SIG-M5 treated with dmso at 0.1 percent for 504 hours (cell line): Measurements from ENCODE around the gene KIAA0586.

ENCODE experiments used
- DNase-seq: peaks from one replicate; lab custom pipeline; 2025; ENCODE audit not compliant: unreplicated experiment; lab: John Stamatoyannopoulos, UW

The KIAA0586 gene

DNA sequence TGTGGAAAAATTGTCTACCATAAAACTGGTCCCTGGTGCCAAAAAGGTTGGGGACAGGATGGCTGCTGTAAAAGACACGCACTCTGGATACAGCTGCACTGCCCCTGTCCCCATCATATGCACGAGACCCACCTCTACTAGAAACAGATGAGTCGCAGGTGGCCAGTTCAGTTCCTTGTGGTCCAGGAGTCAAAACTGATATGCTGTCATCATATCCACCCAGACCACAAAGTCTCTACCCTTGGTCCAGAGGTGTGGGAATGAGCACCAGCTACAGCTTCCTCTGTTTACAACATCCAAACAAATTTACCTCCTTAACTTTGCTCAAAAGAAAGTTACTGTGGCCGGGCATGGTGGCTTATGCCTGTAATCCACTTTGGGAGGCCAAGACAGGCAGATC, 166.5 kb downstream of the KIAA0586 start:
- no peak for DNase-seq

DNA sequence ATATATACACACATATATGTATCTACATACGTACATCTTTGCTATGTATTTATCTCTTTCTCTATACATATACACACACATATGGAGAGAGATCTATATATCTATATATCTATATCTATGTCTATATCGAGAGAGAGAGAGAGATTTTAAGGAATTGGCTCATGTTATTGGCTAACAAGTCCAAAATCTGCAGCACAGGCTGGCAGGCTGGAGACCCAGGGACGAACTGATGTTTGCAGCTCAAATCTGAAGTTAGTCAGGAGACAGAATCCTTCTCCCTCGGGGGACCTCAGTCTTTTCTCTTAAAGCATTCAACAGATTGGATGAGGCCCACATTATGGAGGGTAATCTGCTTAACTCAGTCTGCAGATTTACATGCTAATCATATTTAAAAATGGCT, 169.5 kb downstream of the KIAA0586 start:
- no peak for DNase-seq

DNA sequence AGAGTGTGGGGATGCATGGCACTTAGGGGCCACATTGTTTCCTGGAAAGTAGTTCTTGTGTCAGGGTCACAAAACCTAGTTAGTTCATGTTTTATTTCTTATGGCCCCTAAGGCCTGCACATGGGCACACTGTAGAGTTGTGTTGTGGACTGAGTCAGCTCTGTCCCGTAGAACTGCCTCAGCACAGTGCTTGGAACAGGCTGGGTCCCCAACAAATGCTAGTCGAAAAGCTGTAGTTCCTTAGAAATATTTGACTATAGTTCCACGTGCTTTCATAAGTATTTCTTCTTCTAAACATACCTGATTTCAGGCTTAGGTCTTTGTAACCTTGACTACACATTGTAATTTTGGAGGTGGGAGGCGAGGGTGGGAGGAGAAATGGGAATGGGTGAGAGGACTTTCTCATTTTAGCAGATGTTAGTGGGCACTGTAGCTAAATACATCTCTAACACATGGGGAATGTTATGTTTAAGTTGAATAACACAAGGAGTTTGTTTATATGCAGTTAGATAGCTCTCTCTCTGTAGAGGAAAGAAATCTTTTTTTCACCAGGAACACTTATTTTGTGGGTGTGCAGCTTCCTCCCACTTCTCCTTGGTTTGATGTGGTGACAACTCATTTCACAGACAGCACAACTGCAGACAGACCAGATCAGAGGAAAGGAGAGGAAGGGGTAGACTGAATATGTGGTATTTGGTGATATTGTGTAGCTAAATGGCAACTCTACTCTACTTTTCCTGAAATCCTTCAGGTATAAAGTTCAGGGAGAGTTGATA, 170.7 kb downstream of the KIAA0586 start:
- no peak for DNase-seq

DNA sequence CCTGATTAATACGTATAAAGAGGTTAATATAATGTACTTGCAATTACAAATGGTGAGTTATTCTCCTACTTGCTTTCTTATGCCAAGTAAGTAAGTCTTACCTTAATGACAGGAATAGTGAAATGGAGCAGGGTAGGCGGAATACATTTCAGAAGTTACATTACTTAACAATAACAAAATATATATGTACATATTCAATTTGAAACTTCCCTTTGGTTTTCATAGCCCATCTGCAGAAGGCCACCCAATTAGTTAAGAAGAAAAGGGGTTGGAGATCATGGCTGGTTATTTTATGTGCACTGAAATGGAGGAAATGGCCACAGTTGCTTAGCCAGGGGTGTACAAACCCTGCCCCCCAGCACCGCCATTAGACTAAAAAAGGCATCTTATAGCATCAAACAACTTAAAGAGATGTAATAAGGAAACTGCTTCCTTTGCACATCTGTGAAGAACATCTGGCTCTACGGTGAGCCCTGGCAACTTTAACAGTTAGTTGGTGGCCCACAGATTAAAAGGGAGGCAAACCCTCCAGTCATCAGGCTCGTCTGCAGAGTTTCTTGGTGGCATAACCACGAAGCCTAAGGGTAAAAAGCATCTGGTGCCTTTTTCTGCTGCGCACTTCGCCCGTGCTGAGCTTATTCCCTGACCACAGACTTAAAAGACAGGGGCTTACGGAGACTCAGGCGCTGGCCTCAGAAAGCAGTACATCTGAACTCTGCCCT, 171.4 kb downstream of the KIAA0586 start:
- no peak for DNase-seq

DNA sequence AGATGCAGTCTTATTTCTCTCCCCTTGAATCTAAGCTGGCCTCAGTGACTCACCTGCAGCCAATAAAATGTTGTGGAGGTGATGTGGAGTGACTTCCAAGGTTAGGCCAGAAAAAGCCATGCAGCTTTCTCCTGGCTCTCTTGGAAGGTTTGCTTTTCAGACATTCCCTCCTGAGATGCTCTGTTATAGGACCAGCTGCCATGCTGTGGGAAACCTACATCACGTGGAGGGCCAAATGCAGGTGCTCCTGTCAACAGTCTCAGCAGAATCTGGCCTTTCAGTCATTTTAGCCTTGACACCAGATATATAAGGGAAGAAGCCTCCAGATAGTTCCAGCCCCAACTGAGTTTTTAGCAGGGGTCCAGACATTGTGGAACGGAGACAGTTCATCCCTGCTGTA, 172.2 kb downstream of the KIAA0586 start:
- DNase-seq, result no peak
